Pancreas (tissue), 10 donors: ENCODE results near the gene TSPEAR. TPM values are rescaled to one million over a fixed set of nuclear protein-coding genes. Genes with fewer than 3 reads are reported as not detected.

Source experiments
- ATAC-seq, 4 donors: fragments of 200-7000 bp; cut with Tn5 transposase; one replicate each; pipeline versions ENCODE4 v1.8.0 to v1.9.1; 2020; ENCODE audit warnings: mild to moderate bottlenecking in 4 of 4, moderate library complexity in 4 of 4
- DNase-seq, 6 donors: peaks; one replicate each; pipeline ENCODE4 v3.0.0-alpha.2; 2020
- FAIRE-seq: peaks from 2 replicates; lab custom pipeline; 2012; peaks lifted over from hg19 to GRCh38; lab: Jason Lieb, UNC
- H3K27ac ChIP-seq, 4 donors: fragments of 200-600 bp; sonication (generic); 1 replicate in 3 of 4; 2 replicates in 1 of 4; pipeline versions ENCODE4 v1.5.0 to v1.8.0; 2020
- H3K27me3 ChIP-seq, 4 donors: fragments of 200-600 bp; one replicate each; pipeline ENCODE4 v1.8.0; 2021
- H3K36me3 ChIP-seq, 3 donors: fragments of 200-600 bp; sonication (generic) in 1 of 3; one replicate each; pipeline versions ENCODE4 v1.5.0 to v1.8.0; 2020 to 2021
- H3K4me1 ChIP-seq, 3 donors: fragments of 200-600 bp; one replicate each; pipeline ENCODE4 v1.8.0; 2021
- H3K4me3 ChIP-seq, 4 donors: fragments of 200-600 bp; sonication (generic) in 2 of 4; one replicate each; pipeline versions ENCODE4 v1.5.0 to v1.8.0; 2020 to 2021
- H3K9me3 ChIP-seq, 4 donors: fragments of 200-600 bp; one replicate each; pipeline ENCODE4 v1.8.0; 2021
- WGBS, 2 donors: extraction: QIAGEN DNeasy Blood & Tissue Kit; methylation state at CpG; one replicate each; pipeline ENCODE4 v1.1.7; 2013; 5-methylcytosine and 5-hydroxymethylcytosine counted together
- intact Hi-C, 3 donors: fragments of 100-400 bp; cut with DNase I; formaldehyde crosslinking; loops; one replicate each; pipeline versions ENCODE4 v1.11.1 to v1.14.2; 2022
- polyA plus RNA-seq, 2 donors: library from polyadenylated mRNA; stranded (reverse); fragments of 200-250 nt; gene quantifications; one replicate each; pipeline ENCODE4 v1.2.3, GENCODE V29; 2013
- total RNA-seq, 6 donors: library from RNA; stranded (reverse); fragmentation: NEBNext Ultra II Directional in 4 of 6; extraction: Animal tissue kit (Norgen Biotek cat#: 25700) in 4 of 6; gene quantifications; one replicate each; pipeline versions ENCODE4 v1.2.1 to v1.2.4, GENCODE V29; 2021 to 2023
- TF ChIP-seq, protein P1 (sequence below), 4 donors: fragments of 200-600 bp; sonication (generic) in 3 of 4; IDR thresholded peaks; one replicate each; pipeline versions ENCODE4 v1.5.0 to v1.8.0; 2021; ENCODE audit warnings: antibody characterized with exemption in 4 of 4
- donor health status: healthy with polysubstance abuse.
- donor health status: DM: no; HTN: no; CAD: no; lungs with moderate emphysema.
- donor health status: DM: no; HTN: no; CAD: no.
- donor health status: control.
- donor health status: control.
- donor health status: Bipolar disorder and iron deficiency.
- donor health status: DM: yes; HTN: yes; CAD: no.
- donor health status: DM: no; HTN: no; CAD: no.
- donor health status: DM: no; HTN: no; CAD: no.
- donor health status: DM: yes; HTN: yes; CAD: no.

The TSPEAR gene
- total and polyA plus RNA-seq, 8 donors = 0.05 to 1.4 (median 0.25) TPM; not detected in 1

GRCh38 chr21:44466351-44466954 lies 244.9 kb downstream of the TSPEAR start:
- Histone ChIP-seq H3K4me1 (no peaks in the 10 kb centered on the region), H3K9me3 (no peaks in the 10 kb centered on the region), H3K36me3 (no peaks in the 10 kb centered on the region), H3K4me3 (no peak overlapping the region), H3K27ac (no peak overlapping the region), H3K27me3 (no peaks in the 10 kb centered on the region)
- intact Hi-C loops = no loop called here
- WGBS, 2 donors = 74 to 84% methylated on average over 16 of the region's 16 CpGs
- TF ChIP-seq, protein P1, sequence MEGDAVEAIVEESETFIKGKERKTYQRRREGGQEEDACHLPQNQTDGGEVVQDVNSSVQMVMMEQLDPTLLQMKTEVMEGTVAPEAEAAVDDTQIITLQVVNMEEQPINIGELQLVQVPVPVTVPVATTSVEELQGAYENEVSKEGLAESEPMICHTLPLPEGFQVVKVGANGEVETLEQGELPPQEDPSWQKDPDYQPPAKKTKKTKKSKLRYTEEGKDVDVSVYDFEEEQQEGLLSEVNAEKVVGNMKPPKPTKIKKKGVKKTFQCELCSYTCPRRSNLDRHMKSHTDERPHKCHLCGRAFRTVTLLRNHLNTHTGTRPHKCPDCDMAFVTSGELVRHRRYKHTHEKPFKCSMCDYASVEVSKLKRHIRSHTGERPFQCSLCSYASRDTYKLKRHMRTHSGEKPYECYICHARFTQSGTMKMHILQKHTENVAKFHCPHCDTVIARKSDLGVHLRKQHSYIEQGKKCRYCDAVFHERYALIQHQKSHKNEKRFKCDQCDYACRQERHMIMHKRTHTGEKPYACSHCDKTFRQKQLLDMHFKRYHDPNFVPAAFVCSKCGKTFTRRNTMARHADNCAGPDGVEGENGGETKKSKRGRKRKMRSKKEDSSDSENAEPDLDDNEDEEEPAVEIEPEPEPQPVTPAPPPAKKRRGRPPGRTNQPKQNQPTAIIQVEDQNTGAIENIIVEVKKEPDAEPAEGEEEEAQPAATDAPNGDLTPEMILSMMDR (IDR thresholded peaks at IDR 0.05) = no peak
- ATAC-seq (no peak), DNase-seq (no peak), FAIRE-seq (no peak)

GRCh38 chr21:44464351-44464750 lies 247.0 kb downstream of the TSPEAR start:
- Histone ChIP-seq H3K4me1 (no peaks in the 10 kb centered on the region), H3K9me3 (no peaks in the 10 kb centered on the region), H3K27me3 (no peaks in the 10 kb centered on the region), H3K4me3 (no peak overlapping the region), H3K27ac (no peak overlapping the region), H3K36me3 (no peaks in the 10 kb centered on the region)
- intact Hi-C loops = no loop called here
- TF ChIP-seq, protein P1 (IDR thresholded peaks at IDR 0.05) = no peak
- no peak for FAIRE-seq
- DNase-seq = no peak
- WGBS, 2 donors = 62 to 79% methylated on average over 12 of the region's 12 CpGs
- no peak for ATAC-seq

DNA sequence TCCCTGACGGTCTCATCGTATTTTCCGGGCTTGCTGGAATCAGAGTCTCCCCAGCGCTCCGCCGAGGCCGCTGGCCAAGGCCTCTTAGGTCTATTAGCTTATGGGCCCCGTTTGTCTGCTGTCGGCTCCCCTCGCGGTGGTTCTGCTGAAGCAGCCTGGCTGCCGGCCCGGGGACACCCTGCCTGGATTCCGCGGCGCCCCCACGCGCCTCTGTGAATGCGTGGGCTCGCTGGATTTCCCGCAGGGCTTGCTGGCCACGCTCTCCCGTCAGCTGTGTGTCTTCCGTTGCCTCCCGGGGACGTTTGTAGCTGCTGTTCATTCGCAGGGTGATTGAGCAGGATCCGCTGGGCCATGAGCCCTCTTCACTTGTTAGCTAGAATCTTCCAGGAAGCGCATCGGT lies 247.6 kb downstream of the TSPEAR start:
- intact Hi-C loops = no loop called here
- no peak overlapping the region for H3K27ac ChIP-seq
- WGBS, 2 donors = 54 to 69% methylated on average over 30 of the region's 30 CpGs
- no peaks in the 10 kb centered on the region for H3K27me3 ChIP-seq
- no peaks in the 10 kb centered on the region for H3K36me3 ChIP-seq
- DNase-seq (no peak), FAIRE-seq (no peak), ATAC-seq (no peak)
- TF ChIP-seq, protein P1 (IDR thresholded peaks at IDR 0.05) = no peak
- H3K4me3 ChIP-seq = no peak overlapping the region
- H3K9me3 ChIP-seq = no peaks in the 10 kb centered on the region
- H3K4me1 ChIP-seq = no peaks in the 10 kb centered on the region

- Histone ChIP-seq H3K27ac (no peak overlapping the region), H3K36me3 (no peaks in the 10 kb centered on the region), H3K9me3 (no peaks in the 10 kb centered on the region), H3K4me3 (no peak overlapping the region), H3K4me1 (no peaks in the 10 kb centered on the region), H3K27me3 (no peaks in the 10 kb centered on the region)
- WGBS, 2 donors = 75 to 82% methylated on average over 11 of the region's 11 CpGs
- no peak for DNase-seq
- TF ChIP-seq, protein P1 (IDR thresholded peaks at IDR 0.05) = no peak
- intact Hi-C loops = no loop called here
- ATAC-seq = no peak
- no peak for FAIRE-seq
Observed at GRCh38 chr21:44462834-44463200, 248.6 kb downstream of the TSPEAR start.

DNA sequence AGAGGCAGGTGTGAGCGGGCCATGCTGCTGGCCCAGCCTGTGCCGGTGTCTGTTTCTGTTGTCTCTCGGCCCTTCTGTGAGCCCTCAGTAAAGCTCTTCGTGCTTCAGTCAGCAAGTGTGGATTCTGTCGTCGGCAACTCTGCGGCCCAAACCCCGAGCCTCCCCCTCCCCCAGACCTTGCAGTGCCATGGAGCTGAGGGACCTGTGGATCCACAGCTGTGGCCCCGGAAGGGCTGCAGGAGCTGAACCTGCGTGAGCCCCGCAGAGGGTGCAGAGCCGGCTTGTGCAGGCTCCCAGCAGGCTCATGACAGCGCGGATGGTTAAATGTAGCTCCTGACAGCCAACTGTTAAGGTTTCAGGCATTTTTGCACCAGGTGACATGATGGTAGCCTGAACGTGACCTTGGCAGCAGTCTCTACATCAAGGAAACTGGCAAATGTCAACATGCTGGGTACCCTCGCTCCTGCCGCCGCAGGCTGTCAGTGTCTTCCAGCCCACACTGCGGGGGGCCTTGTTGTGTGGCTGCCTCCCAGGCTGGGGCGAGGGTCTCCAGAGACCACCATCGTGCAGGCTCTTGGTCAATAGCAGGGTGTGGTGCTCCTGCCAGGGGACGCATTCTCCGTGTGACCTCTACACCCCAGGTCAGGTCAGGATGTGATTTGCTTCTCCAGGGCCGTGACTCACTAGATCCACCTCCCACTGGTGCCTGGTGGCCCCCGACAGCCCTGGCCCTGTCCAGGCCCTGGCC lies 249.1 kb downstream of the TSPEAR start:
- no peak overlapping the region for H3K4me3 ChIP-seq
- no peaks in the 10 kb centered on the region for H3K4me1 ChIP-seq
- intact Hi-C loops = no loop called here
- no peaks in the 10 kb centered on the region for H3K36me3 ChIP-seq
- TF ChIP-seq, protein P1 (IDR thresholded peaks at IDR 0.05) = no peak
- FAIRE-seq = no peak
- 80 to 88% methylated on average over 25 of the region's 25 CpGs for WGBS, 2 donors
- H3K9me3 ChIP-seq = no peaks in the 10 kb centered on the region
- no peak for DNase-seq
- no peak overlapping the region for H3K27ac ChIP-seq
- no peaks in the 10 kb centered on the region for H3K27me3 ChIP-seq
- ATAC-seq = no peak
